T-helper 9 cell (primary cell): ENCODE measurements around the gene OR2T3.
"Not testable (repeated sequence)": the region's sequence is repeated elsewhere in the genome, so short reads cannot be mapped to it uniquely, and the experiment has no call there.

Experiments
- DNase-seq: peaks from one replicate; pipeline ENCODE4 v3.0.0-alpha.2; 2020

The OR2T3 gene

DNA sequence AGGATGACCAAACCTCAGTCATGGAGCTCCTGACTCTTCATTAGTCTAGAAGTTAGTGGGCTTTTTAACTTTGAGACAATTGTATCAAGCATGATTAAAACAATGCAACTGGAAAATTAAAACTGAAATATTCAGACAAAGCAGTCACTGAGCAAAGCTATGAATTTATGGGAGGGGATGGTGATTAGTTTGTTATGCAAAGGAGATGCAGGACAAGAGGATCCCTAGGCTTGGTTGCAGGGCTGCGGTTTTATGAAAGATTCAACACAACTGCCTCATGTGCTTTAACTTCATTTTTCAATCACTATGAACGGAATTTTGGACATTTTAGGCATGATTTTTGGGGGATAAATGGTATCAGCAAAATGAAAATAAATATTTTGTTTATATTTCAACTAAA is 1.0 kb upstream of the OR2T3 start:
- DNase-seq = not testable (repeated sequence)

DNA sequence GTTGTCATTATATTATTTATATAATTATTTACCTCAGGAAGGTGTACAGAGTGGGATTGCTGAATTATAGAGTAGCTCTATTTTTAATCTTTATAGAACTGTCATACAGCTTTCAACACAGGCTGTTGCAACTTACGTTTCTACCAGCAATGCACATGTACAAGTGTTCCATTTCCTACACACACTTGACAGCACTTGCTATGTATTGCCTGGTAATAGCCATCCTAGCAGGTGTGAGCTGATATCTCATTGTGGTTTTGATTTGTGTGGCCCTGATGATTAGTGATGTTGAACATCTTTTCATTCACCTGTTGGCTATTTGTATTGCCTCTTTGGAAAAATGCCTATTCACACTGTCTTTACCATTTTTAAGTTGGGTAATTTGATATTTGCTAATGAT is 2.5 kb downstream of the OR2T3 start:
- DNase-seq = not testable (repeated sequence)

- DNase-seq = not testable (repeated sequence)
These were observed 8.8 kb downstream of the OR2T3 start for GRCh38 chr1:248481686-248482579.

DNA sequence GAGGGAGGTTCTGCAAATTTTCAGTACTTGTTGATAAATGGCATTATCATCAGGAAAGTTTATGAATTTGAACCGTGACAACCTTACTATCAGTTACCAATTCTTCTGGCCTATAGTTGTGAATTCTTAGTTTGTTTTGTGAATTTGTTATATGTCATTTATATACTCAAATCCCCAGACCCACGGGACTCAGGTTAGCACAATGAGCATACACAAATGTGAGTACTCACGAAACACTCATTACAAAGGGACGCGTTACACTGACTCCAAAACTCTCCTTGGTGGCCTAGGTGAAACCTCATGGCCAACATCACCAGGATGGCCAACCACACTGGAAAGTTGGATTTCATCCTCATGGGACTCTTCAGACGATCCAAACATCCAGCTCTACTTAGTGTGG is 15.1 kb downstream of the OR2T3 start, which contains the start of gene OR2T5:
TSS of gene OR2T5 (plus strand) at position 301 of the 400 bp plus-strand sequence. CDS start at position 301, 0 bp downstream.
- DNase-seq = not testable (repeated sequence)

DNA sequence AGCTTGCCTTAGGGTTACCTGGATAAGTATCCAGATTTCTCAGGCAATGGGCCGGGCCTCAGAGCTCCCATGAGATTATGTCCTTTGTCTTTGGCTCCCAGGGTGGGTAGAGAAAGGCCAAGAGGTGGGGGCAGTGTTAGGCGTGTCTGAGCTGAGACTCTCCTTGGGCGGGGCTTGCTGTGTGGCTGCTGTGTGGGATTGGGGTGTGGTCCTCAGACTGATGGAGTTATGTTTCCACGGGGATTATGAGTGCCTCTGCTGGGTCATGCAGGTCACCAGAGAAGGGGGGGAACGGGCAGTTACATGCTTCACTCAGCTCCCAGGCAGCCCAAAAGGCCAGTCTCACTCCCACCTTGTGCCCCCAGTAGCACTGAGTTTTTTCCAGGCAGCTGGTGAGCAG is 23.5 kb downstream of the OR2T3 start:
- DNase-seq = not testable (repeated sequence)

DNA sequence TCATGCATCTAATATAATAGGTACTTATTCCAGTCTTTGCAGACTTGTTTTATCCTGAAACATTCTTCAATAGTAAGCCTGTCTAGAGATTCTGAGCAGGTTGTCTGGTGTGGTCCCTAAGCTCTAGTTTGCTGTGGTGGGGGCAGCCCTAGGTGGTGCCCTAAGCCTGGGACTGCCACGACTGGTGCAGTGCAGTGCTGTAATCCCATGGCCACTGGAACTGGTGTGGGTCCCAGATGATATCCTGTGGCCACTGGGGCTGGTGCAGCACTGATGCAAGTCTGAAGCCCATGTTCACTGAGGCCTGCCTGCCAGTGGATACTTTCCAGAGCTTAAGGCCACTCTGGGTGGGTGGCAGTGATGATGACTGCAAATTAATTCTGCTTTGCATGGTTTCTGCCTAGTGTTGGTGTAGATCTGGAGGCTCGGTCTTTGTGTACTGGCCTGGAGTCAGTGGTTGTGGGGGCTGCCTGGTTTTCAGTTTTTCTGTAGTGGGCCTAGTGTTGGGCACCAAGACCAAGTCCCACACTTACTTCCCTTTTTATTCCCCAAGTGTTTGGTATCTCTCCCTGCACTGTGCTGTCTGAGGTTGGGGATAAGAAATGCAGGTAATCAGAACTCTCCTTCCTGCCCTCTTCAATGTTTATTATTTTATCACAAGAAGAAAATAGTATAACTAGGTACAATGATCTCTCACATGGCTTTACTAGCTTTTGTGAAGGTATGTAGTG is 27.3 kb downstream of the OR2T3 start:
- not testable (repeated sequence) for DNase-seq

- not testable (repeated sequence) for DNase-seq
These were observed 34.6 kb downstream of the OR2T3 start, which contains the start of gene OR2G6 for GRCh38 chr1:248507773-248508172. Gene OR2G6 (plus strand): TSS chr1:248508073. CDS start chr1:248521647, 13,574 bp downstream.

- not testable (repeated sequence) for DNase-seq
These were observed 37.1 kb downstream of the OR2T3 start for GRCh38 chr1:248510217-248510616.

GRCh38 chr1:248521856-248522255 is 48.7 kb downstream of the OR2T3 start:
- no peak for DNase-seq
